GM23338 (cell line): ENCODE measurements around the gene REV3L. TPM values are rescaled to one million over a fixed set of nuclear protein-coding genes. Genes with fewer than 3 reads are reported as not detected.

Experiments used
- ATAC-seq: fragments of 200-7000 bp; cut with Tn5 transposase; 3 replicates; pipeline ENCODE4 v1.9.1; 2020
- DNase-seq: peaks from one replicate; pipeline ENCODE4 v3.0.0-alpha.2; 2015; ENCODE audit warnings: low spot score
- H2AFZ ChIP-seq: fragments of 200-600 bp; sonication (generic); 2 replicates; pipeline ENCODE4 v1.8.0; 2016; ENCODE audit warnings: antibody characterized with exemption, mild to moderate bottlenecking, moderate library complexity
- H3F3A ChIP-seq: fragments of 200-600 bp; sonication (generic); replicated peaks from 2 replicates; pipeline ENCODE4 v1.8.0; 2017; ENCODE audit warnings: antibody characterized with exemption, mixed run types, low read depth
- H3K27ac ChIP-seq: fragments of 200-600 bp; sonication (generic); 2 replicates; pipeline ENCODE4 v1.6.1; 2016; ENCODE audit warnings: low read depth
- H3K27me3 ChIP-seq: fragments of 200-600 bp; sonication (generic); 2 replicates; pipeline ENCODE4 v1.8.0; 2016; ENCODE audit warnings: mild to moderate bottlenecking, mixed run types, moderate library complexity; ENCODE audit not compliant: insufficient read depth
- H3K36me3 ChIP-seq: fragments of 200-600 bp; sonication (generic); 2 replicates; pipeline ENCODE4 v1.8.0; 2016; ENCODE audit warnings: mild to moderate bottlenecking; ENCODE audit not compliant: insufficient read depth
- H3K4me1 ChIP-seq: fragments of 200-600 bp; sonication (generic); 2 replicates; pipeline ENCODE4 v1.8.0; 2016; ENCODE audit warnings: mild to moderate bottlenecking, moderate library complexity; ENCODE audit not compliant: insufficient read depth
- H3K4me2 ChIP-seq: fragments of 200-600 bp; sonication (generic); 2 replicates; pipeline ENCODE4 v1.7.1; 2017; ENCODE audit warnings: mixed run types
- H3K4me3 ChIP-seq: fragments of 200-600 bp; sonication (generic); 2 replicates; pipeline ENCODE4 v1.6.1; 2016; ENCODE audit warnings: mixed run types
- H3K79me2 ChIP-seq: fragments of 200-600 bp; sonication (generic); replicated peaks from 2 replicates; pipeline ENCODE4 v1.8.0; 2017; ENCODE audit warnings: mild to moderate bottlenecking; ENCODE audit not compliant: insufficient read depth
- H3K9me2 ChIP-seq: fragments of 200-600 bp; sonication (generic); 2 replicates; pipeline ENCODE4 v1.8.0; 2017; ENCODE audit not compliant: insufficient read depth
- H4K20me1 ChIP-seq: fragments of 200-600 bp; sonication (generic); replicated peaks from 2 replicates; pipeline ENCODE4 v1.8.0; 2017; ENCODE audit warnings: mild to moderate bottlenecking; ENCODE audit not compliant: insufficient read depth
- H3K27ac Mint-ChIP-seq: 2 replicates; pipeline ENCODE4 v1.8.0; 2020; ENCODE audit warnings: inconsistent platforms, mild to moderate bottlenecking, moderate library complexity, mixed read lengths
- H3K27me3 Mint-ChIP-seq: 3 replicates; pipeline ENCODE4 v1.8.0; 2022; ENCODE audit warnings: low read depth, mild to moderate bottlenecking, moderate library complexity, mixed read lengths, inconsistent platforms; ENCODE audit not compliant: insufficient read depth, poor library complexity
- H3K36me3 Mint-ChIP-seq: 3 replicates; pipeline ENCODE4 v1.8.0; 2021; ENCODE audit warnings: low read depth, mild to moderate bottlenecking, inconsistent platforms, moderate library complexity, mixed read lengths
- H3K4me1 Mint-ChIP-seq: 3 replicates; pipeline ENCODE4 v1.8.0; 2020; ENCODE audit warnings: mild to moderate bottlenecking, inconsistent platforms, mixed read lengths
- H3K4me3 Mint-ChIP-seq: 3 replicates; pipeline ENCODE4 v1.8.0; 2021; ENCODE audit warnings: moderate library complexity, mild to moderate bottlenecking, inconsistent platforms, mixed read lengths
- H3K9me3 Mint-ChIP-seq: 3 replicates; pipeline ENCODE4 v1.8.0; 2020; ENCODE audit warnings: moderate library complexity, mild to moderate bottlenecking, inconsistent platforms, mixed read lengths
- CREB1 ChIP-seq: fragments of 250-450 bp; sonication (Bioruptor Pico); IDR thresholded peaks from 2 replicates; pipeline ENCODE4 v1.5.0; 2020; ENCODE audit warnings: low read depth, mild to moderate bottlenecking, moderate library complexity
- EZH2 ChIP-seq: fragments of 200-600 bp; sonication (generic); IDR thresholded peaks from one replicate; pipeline ENCODE4 v1.8.0; 2017; ENCODE audit warnings: antibody characterized with exemption, mild to moderate bottlenecking, low read depth; ENCODE audit not compliant: unreplicated experiment
- EZH2phosphoT487 ChIP-seq: fragments of 200-600 bp; sonication (generic); IDR thresholded peaks from one replicate; pipeline ENCODE4 v1.8.1; 2018; ENCODE audit warnings: antibody characterized with exemption; ENCODE audit not compliant: unreplicated experiment
- JUNB ChIP-seq: IDR thresholded peaks from one replicate; pipeline ENCODE4 v1.6.1; 2016; ENCODE audit warnings: antibody characterized with exemption; ENCODE audit not compliant: unreplicated experiment
- NANOG ChIP-seq: IDR thresholded peaks from 2 replicates; pipeline ENCODE4 v1.6.1; 2016; ENCODE audit warnings: antibody characterized with exemption, borderline replicate concordance
- POLR2AphosphoS5 ChIP-seq: IDR thresholded peaks from 2 replicates; pipeline ENCODE4 v1.6.1; 2016; ENCODE audit warnings: antibody characterized with exemption, low read depth
- ZNF114 ChIP-seq: fragments of 250-450 bp; sonication (Bioruptor Pico); IDR thresholded peaks from 2 replicates; pipeline ENCODE4 v1.5.0; 2020; ENCODE audit warnings: mild to moderate bottlenecking, moderate library complexity
- ZNF331 ChIP-seq: fragments of 250-450 bp; sonication (Bioruptor Pico); IDR thresholded peaks from 2 replicates; pipeline ENCODE4 v1.5.0; 2020; ENCODE audit warnings: low read depth, mild to moderate bottlenecking, moderate library complexity
- polyA plus RNA-seq: library from polyadenylated mRNA; unstranded; fragments of >200 nt; fragmentation: Nextera tagmentation; extraction: Ambion mirVana; gene quantifications from 2 replicates; pipeline ENCODE4 v1.2.1, GENCODE V29; 2016
- total RNA-seq: library from RNA; depleted of rRNA; stranded (reverse); fragments of >200 nt; shearing (Covaris generic); gene quantifications from 2 replicates; pipeline ENCODE4 v1.2.3, GENCODE V29; 2014
- TF ChIP-seq, protein P1 (sequence below): fragments of 250-450 bp; sonication (Bioruptor Pico); IDR thresholded peaks from 2 replicates; pipeline ENCODE4 v1.5.0; 2020; ENCODE audit warnings: mild to moderate bottlenecking, moderate library complexity
- TF ChIP-seq, protein P2 (sequence below): IDR thresholded peaks from one replicate; pipeline ENCODE4 v1.6.1; 2018; ENCODE audit warnings: antibody characterized with exemption; ENCODE audit not compliant: unreplicated experiment
- TF ChIP-seq, protein P3 (sequence below), 2 experiments: fragments of 200-600 bp in 1 of 2; sonication (generic) in 1 of 2; conservative IDR thresholded peaks; 2 replicates each; pipeline versions ENCODE4 v1.5.1 to v1.6.1; 2016 to 2017; ENCODE audit warnings: antibody characterized with exemption in 2 of 2, low read depth in 2 of 2, mild to moderate bottlenecking in 2 of 2, moderate library complexity in 1 of 2

The REV3L gene
- total and polyA plus RNA-seq, 2 experiments from 2014 or later: 8.3 to 13.1 TPM

DNA sequence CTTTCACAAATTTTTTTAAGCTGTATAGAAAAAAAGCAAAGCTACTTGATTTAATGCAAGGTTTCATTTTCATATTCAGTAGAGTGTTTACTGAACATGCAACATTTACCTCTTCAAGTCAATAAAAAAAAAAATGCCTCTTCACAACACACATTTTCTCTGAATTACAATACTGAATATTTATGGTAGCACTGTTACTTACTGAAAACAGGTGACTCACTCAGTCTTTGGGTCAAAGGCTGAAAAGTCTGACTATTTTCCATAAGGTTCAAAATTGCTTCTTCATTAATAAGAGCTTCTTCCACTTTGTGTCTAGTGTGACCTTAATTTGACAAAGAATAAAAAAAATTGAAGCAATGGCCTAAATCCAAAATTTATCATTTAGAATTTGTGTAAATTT, 101.9 kb downstream of the REV3L start:
- Mint-ChIP-seq H3K4me1 (no peaks in the 10 kb centered on the region; the same call in 2 of the 3 replicates), H3K27ac (no peak overlapping the region), H3K36me3 (no peaks in the 10 kb centered on the region), H3K27me3 (no peaks in the 10 kb centered on the region), H3K4me3 (no peak overlapping the region), H3K9me3 (no peaks in the 10 kb centered on the region)
- no peak overlapping the region for H3K4me3 ChIP-seq
- no peak overlapping the region for H3K27ac ChIP-seq
- H3K4me2 ChIP-seq: no peak overlapping the region
- H3K36me3 ChIP-seq: no peaks in the 10 kb centered on the region
- no peaks in the 10 kb centered on the region for H3F3A ChIP-seq
- ATAC-seq (no peak), DNase-seq (no peak)
- H3K9me2 ChIP-seq: no peaks in the 10 kb centered on the region
- H2AFZ ChIP-seq: no peak overlapping the region
- no peaks in the 10 kb centered on the region for H3K79me2 ChIP-seq
- H3K4me1 ChIP-seq: no peaks in the 10 kb centered on the region
- H3K27me3 ChIP-seq: no peaks in the 10 kb centered on the region
- no peaks in the 10 kb centered on the region; the same call in 1 of the 2 replicates for H4K20me1 ChIP-seq
- TF ChIP-seq EZH2phosphoT487 (no peak), JUNB (no peak)
- TF ChIP-seq, protein P1, sequence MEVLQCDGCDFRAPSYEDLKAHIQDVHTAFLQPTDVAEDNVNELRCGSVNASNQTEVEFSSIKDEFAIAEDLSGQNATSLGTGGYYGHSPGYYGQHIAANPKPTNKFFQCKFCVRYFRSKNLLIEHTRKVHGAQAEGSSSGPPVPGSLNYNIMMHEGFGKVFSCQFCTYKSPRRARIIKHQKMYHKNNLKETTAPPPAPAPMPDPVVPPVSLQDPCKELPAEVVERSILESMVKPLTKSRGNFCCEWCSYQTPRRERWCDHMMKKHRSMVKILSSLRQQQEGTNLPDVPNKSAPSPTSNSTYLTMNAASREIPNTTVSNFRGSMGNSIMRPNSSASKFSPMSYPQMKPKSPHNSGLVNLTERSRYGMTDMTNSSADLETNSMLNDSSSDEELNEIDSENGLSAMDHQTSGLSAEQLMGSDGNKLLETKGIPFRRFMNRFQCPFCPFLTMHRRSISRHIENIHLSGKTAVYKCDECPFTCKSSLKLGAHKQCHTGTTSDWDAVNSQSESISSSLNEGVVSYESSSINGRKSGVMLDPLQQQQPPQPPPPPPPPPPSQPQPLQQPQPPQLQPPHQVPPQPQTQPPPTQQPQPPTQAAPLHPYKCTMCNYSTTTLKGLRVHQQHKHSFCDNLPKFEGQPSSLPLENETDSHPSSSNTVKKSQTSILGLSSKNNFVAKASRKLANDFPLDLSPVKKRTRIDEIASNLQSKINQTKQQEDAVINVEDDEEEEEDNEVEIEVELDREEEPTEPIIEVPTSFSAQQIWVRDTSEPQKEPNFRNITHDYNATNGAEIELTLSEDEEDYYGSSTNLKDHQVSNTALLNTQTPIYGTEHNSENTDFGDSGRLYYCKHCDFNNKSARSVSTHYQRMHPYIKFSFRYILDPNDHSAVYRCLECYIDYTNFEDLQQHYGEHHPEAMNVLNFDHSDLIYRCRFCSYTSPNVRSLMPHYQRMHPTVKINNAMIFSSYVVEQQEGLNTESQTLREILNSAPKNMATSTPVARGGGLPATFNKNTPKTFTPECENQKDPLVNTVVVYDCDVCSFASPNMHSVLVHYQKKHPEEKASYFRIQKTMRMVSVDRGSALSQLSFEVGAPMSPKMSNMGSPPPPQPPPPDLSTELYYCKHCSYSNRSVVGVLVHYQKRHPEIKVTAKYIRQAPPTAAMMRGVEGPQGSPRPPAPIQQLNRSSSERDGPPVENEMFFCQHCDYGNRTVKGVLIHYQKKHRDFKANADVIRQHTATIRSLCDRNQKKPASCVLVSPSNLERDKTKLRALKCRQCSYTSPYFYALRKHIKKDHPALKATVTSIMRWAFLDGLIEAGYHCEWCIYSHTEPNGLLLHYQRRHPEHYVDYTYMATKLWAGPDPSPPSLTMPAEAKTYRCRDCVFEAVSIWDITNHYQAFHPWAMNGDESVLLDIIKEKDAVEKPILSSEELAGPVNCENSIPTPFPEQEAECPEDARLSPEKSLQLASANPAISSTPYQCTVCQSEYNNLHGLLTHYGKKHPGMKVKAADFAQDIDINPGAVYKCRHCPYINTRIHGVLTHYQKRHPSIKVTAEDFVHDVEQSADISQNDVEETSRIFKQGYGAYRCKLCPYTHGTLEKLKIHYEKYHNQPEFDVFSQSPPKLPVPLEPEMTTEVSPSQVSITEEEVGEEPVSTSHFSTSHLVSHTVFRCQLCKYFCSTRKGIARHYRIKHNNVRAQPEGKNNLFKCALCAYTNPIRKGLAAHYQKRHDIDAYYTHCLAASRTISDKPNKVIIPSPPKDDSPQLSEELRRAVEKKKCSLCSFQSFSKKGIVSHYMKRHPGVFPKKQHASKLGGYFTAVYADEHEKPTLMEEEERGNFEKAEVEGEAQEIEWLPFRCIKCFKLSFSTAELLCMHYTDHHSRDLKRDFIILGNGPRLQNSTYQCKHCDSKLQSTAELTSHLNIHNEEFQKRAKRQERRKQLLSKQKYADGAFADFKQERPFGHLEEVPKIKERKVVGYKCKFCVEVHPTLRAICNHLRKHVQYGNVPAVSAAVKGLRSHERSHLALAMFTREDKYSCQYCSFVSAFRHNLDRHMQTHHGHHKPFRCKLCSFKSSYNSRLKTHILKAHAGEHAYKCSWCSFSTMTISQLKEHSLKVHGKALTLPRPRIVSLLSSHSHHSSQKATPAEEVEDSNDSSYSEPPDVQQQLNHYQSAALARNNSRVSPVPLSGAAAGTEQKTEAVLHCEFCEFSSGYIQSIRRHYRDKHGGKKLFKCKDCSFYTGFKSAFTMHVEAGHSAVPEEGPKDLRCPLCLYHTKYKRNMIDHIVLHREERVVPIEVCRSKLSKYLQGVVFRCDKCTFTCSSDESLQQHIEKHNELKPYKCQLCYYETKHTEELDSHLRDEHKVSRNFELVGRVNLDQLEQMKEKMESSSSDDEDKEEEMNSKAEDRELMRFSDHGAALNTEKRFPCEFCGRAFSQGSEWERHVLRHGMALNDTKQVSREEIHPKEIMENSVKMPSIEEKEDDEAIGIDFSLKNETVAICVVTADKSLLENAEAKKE (CRISPR knock-in tag): no peak

DNA sequence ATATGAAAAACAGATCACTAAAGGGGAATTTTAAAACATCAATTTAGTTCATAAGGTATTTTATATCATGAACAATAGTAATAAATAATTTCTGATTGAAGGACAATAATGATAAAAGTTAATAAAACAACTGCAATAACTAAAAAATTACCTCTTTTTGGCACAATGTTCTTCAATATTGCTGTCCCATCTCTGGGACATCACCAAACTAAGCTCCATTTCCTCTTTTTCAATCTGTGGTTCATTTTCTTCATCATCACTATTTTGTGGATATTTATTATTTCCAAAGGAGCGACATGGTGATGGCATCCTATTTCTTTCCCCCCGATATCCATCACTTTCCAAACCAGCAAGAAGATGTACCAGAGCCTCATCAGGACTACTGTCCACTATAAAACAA, 103.2 kb downstream of the REV3L start:
- no peaks in the 10 kb centered on the region; the same call in 1 of the 2 replicates for H4K20me1 ChIP-seq
- Mint-ChIP-seq H3K36me3 (no peaks in the 10 kb centered on the region), H3K4me1 (no peaks in the 10 kb centered on the region; the same call in 2 of the 3 replicates), H3K27me3 (no peaks in the 10 kb centered on the region), H3K4me3 (no peak overlapping the region), H3K27ac (no peak overlapping the region), H3K9me3 (no peaks in the 10 kb centered on the region)
- no peaks in the 10 kb centered on the region for H3F3A ChIP-seq
- no peaks in the 10 kb centered on the region for H3K4me1 ChIP-seq
- no peak overlapping the region for H2AFZ ChIP-seq
- H3K9me2 ChIP-seq: no peaks in the 10 kb centered on the region
- H3K4me2 ChIP-seq: no peak overlapping the region
- H3K79me2 ChIP-seq: no peaks in the 10 kb centered on the region
- H3K4me3 ChIP-seq: no peak overlapping the region
- no peak overlapping the region for H3K27ac ChIP-seq
- H3K27me3 ChIP-seq: no peaks in the 10 kb centered on the region
- ATAC-seq (no peak), DNase-seq (no peak)
- TF ChIP-seq, protein P2, sequence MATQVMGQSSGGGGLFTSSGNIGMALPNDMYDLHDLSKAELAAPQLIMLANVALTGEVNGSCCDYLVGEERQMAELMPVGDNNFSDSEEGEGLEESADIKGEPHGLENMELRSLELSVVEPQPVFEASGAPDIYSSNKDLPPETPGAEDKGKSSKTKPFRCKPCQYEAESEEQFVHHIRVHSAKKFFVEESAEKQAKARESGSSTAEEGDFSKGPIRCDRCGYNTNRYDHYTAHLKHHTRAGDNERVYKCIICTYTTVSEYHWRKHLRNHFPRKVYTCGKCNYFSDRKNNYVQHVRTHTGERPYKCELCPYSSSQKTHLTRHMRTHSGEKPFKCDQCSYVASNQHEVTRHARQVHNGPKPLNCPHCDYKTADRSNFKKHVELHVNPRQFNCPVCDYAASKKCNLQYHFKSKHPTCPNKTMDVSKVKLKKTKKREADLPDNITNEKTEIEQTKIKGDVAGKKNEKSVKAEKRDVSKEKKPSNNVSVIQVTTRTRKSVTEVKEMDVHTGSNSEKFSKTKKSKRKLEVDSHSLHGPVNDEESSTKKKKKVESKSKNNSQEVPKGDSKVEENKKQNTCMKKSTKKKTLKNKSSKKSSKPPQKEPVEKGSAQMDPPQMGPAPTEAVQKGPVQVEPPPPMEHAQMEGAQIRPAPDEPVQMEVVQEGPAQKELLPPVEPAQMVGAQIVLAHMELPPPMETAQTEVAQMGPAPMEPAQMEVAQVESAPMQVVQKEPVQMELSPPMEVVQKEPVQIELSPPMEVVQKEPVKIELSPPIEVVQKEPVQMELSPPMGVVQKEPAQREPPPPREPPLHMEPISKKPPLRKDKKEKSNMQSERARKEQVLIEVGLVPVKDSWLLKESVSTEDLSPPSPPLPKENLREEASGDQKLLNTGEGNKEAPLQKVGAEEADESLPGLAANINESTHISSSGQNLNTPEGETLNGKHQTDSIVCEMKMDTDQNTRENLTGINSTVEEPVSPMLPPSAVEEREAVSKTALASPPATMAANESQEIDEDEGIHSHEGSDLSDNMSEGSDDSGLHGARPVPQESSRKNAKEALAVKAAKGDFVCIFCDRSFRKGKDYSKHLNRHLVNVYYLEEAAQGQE: no peak
- TF ChIP-seq POLR2AphosphoS5 (no peak), NANOG (no peak), ZNF114 (no peak), EZH2 (no peak), CREB1 (CRISPR knock-in tag) (no peak), ZNF331 (no peak)
- TF ChIP-seq, protein P3, sequence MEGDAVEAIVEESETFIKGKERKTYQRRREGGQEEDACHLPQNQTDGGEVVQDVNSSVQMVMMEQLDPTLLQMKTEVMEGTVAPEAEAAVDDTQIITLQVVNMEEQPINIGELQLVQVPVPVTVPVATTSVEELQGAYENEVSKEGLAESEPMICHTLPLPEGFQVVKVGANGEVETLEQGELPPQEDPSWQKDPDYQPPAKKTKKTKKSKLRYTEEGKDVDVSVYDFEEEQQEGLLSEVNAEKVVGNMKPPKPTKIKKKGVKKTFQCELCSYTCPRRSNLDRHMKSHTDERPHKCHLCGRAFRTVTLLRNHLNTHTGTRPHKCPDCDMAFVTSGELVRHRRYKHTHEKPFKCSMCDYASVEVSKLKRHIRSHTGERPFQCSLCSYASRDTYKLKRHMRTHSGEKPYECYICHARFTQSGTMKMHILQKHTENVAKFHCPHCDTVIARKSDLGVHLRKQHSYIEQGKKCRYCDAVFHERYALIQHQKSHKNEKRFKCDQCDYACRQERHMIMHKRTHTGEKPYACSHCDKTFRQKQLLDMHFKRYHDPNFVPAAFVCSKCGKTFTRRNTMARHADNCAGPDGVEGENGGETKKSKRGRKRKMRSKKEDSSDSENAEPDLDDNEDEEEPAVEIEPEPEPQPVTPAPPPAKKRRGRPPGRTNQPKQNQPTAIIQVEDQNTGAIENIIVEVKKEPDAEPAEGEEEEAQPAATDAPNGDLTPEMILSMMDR (conservative IDR thresholded peaks at IDR 0.05; ENCODE audit: low read depth in 2 of 2): no peak
- H3K36me3 ChIP-seq: no peaks in the 10 kb centered on the region
